GM19372 (cell line): ENCODE results near the gene GREB1.
"Not testable (repeated sequence)": the region's sequence is repeated elsewhere in the genome, so short reads cannot be mapped to it uniquely, and the experiment has no call there.

Source experiments
- ATAC-seq: cut with Tn5 transposase; IDR thresholded peaks from one replicate; pipeline ENCODE4 v1.9.1; 2021; ENCODE audit warnings: mild to moderate bottlenecking, low read depth, moderate library complexity; ENCODE audit not compliant: unreplicated experiment

GREB1 gene

DNA sequence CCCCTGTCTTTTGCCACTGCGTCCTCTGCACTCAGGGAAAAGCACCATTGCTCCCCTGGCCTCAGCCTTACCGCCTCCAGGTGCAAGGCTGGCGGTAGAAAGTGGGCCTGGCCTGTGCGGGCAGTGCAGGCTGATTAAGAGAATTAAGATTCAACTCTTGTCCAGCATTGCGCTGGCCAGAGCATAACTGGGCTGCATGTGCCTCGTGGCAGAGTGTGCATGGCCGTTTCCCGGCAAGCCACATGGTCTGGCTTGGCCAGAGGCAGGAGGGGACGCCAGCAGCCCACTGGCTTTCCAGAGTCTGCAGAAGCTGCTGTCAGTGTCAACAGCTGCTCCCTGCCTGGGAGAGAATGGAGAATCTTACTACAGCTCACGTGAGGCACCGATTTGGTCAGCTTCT lies 123.8 kb downstream of the GREB1 start:
- ATAC-seq = no peak

DNA sequence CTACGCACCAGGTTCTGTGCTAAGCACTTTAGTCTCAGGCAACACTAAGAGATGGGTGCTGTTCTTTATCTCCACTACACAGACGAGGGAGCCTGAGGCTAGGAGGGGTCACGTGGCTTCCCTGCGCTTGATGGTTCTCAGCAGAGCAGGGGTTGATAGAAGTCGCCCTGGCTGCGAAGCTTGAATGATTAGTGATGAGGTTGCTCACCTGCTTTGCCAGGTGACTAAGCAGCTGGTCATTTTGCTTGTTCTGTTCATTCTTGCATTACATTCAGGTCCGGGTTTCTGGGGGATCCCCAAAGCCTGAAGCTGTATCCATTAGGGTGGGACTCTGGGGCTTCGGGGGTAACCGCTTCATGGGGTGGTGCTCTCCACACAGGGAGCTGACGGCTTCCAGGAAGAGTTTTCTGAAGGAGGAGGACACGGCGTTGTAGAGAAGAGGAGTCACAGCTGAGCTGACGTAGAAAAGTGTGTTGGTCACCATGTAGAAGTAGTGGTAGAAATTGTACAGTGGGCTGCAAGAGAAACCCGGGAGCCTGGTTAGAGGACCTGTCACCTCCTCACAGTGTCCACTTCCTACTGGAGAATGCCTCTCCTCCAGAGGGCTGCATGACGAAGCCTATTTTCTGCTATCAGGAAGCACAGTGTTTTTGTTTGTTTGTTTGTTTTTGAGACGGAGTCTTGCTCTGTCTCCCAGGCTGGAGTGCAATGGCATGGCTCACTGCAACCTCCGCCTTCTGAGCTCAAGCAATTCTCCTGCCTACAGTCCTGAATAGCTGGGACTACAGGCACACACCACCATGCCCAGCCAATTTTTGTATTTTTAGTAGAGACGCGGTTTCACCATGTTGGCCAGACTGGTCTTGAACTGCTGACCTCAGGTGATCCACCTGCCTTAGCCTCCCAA lies 124.6 kb downstream of the GREB1 start:
- ATAC-seq = no peak

DNA sequence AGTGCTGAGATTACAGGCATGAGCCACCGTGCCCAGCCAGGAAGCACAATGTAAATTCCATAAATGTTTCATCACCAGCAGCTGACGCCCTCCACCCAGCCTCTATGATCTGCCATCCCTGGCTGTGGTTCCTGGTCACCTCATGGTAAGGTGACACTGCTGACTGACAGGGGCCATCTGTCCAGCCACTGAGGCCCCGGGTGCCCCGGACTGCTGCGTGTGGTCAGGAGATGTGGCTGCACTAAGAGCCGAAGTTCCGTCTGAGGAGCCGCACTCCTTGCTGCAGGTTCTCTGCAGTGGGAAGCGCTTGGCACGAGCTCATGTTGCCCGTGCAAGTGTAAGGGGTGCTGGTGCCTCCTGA lies 125.2 kb downstream of the GREB1 start:
- ATAC-seq = no peak

DNA sequence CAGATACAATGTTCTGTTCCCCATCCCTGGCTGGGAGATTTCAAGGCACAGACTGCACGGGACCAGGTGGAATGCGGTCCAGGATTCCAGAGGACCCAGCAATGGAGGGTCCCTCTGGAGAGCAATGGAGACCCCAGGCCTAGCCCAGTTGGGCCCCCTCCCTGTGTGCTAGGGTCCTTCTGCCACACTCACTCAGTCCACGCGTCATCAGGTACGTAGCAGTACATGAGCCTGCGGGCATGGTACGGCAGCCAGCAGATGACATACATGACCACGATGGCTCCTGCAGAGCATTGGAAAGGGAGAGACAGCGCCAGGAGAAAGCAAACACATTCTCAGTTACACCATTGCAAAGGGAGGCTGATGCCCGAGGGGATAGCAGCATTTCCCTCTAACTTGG lies 126.0 kb downstream of the GREB1 start:
- ATAC-seq = no peak

DNA sequence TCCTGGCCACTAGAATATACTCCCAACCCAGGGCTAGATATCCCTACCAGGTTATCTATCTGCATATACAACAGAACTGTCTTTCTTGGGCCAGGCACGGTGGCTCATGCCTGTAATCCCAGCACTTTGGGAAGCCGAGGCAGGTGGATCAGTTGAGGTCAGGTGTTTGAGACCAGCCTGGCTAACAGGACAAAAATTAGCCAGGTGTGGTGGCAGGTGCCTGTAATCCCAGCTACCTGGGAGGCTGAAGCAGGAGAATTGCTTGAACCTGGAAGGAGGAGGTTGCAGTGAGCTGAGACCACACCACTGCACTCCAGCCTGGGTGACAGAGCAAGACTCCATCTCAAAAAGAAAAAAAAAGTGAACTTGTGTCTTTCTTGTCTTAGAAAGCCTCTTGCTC lies 126.6 kb downstream of the GREB1 start:
- ATAC-seq = not testable (repeated sequence)

DNA sequence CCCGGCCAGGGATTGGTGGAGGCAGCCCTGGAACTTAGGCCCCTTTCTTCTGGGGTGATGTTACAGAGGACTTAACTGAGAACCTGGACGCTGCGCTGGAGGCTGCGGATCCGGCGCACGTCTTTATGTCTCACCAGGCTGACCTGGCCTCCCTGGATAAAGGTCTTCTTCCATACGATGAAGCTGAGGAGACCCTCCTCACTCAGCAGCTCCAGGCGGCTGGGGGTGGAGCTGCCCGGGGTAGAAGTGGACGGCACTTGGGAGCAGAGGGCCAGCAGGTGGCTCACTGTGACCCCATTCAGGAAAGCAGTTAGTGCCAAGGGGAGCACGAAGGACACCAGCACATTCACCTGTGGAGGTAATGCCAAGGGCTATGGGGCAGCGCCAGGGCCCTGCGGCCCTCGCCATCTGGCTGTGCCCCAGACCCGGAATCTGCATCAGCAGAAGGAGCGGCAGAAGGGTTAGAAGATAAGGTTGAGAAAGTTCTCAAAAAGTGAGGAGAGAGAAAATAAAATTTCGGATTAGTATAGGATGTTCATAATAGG lies 128.1 kb downstream of the GREB1 start:
- no peak for ATAC-seq

DNA sequence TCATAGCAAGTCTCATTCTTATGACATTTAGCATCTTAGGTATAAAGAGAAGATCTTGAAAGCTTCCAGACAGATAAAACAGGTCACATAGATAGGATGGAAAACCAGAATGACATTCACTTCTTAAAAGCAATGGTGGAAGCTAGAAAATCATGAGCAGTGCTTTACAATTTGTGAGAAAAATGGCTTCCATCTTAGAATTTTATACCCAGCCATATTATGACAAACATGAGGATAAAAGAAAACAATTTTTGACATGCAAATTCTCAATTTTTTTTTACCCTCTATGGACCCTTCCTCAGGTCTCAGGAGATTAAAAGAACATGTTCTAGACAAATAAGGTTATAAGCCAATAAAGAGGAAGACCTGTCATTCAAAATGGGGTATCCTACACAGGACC lies 129.0 kb downstream of the GREB1 start:
- ATAC-seq = no peak

DNA sequence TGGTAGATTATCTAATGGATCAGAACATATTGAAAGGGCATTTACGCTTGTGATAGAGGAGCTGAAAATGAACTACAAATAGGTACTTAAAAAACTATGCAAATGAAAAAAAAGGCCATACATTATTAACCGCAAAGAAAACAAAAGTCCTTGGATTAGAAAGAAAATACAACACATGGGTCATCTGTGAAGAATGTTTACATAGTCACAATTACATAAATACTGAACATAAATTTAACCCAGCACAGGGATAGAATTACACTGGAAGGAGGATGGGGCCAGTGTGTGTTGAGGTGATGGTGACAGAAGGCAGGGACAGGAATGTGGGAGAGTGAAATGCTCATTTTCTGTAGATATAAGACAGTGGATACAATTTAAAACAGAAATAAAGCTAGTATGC lies 129.6 kb downstream of the GREB1 start:
- ATAC-seq = no peak

DNA sequence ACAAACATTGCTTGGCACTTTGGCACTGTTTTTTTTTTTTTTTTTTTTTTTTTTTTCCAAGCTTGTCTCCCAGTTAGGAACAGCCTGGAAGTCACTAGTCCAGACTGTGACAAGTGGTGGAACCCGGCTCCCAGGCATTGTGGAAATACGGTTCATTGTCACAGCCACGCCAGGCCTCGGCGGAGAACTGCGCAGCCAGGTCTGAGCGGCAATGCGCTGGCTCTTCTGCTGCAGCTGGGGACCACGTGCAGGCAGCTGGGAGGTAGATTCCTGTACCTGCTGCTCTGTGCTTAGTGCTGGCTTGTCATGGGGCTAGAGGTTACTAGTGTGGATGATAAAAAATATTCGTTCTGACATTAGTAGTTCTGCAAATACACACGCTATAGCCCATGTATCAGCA lies 131.2 kb downstream of the GREB1 start:
- ATAC-seq = no peak

DNA sequence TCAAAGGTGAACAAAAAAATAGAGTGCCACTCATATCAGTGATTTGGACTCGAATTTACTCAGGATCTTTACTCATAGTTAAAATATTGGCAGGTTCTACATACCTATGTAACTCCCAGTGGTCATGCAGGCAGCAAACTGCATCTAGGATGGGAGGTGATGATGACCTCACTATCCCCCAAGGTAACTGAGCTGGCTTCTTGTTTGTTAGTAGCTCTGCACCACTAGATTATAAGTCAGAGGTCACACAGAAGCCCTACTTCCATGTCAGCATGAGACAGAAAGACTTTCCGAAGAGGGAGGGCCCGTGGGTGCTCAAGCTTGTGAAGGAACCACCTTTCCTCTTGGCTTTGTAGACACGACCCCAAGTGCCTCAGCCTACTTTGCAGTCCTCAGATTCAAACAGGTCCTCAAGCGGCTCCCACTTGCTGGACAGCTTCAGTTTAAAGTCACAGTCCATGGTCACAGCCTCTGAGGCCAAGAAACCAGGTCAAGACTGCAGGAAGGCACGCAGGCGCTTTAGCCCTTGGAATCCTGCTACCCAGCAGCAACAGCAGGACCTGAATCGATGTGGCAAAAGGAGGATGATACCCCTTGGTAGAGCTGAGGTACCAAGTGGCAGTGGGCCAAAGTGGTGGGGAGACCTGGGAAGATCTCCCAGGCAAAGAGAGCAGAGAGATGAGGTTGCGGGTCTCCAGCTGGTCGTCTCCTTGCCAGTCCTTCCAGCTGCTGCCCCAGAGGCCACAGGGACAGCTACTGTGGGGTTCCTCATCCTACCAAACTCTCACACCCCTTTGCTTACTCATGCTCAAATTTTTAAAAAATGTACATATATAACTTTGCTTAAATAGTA lies 131.9 kb downstream of the GREB1 start:
- ATAC-seq = no peak

DNA sequence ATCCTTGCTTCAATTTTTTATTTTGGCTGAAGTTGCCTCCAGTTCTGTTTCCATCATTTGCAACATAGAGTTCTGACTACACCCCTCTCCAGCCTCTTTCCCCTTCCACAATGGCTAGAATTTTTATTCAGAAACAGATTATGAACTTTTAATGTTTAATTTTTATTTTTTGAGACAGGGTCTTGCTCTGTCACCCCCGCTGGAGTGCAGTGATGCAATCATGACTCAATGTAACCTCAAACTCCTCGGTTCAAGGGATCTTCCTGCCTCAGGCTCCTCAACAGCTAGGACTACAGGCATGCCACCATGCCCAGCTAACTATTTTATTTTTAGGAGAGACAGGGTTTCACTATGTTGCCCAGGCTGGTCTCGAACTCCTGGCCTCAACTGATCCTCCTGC lies 133.3 kb downstream of the GREB1 start:
- ATAC-seq = no peak

DNA sequence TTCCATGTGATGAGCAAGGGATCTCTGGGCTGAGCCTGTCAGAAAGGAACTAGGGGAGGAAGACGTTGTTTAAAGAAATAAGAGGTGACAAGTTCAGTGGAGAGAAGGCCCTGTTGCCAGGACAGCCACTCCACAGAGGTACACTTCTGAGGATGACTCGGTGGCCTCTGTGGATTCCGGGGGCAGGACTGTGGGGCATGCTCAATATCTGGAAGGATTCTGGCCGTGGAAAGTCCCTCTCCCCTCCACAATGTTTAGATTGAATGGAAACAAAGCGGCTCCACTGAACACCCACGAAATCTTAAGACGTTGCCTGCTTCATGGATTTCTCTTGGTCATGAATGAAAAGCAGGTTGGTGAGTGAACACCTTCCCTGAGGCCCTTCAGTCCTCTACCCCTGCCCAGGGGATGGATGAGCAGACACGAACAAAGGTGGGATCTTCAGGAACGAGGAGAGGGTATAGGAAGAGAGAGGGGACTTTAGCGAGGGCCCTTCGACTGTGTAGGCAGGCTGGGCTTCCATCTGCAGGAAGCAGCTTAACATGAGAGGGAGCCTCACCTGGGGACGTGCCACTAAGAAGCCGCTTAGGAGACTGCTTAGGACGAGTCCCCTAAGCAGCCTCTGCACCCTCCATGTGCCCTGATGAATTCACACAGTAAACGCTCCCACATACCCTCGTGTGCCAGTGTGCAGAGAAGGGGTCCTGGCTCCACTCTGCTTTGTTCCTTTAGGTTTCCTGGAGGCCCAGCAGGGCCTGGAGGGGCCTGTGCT lies 134.2 kb downstream of the GREB1 start:
- no peak for ATAC-seq

DNA sequence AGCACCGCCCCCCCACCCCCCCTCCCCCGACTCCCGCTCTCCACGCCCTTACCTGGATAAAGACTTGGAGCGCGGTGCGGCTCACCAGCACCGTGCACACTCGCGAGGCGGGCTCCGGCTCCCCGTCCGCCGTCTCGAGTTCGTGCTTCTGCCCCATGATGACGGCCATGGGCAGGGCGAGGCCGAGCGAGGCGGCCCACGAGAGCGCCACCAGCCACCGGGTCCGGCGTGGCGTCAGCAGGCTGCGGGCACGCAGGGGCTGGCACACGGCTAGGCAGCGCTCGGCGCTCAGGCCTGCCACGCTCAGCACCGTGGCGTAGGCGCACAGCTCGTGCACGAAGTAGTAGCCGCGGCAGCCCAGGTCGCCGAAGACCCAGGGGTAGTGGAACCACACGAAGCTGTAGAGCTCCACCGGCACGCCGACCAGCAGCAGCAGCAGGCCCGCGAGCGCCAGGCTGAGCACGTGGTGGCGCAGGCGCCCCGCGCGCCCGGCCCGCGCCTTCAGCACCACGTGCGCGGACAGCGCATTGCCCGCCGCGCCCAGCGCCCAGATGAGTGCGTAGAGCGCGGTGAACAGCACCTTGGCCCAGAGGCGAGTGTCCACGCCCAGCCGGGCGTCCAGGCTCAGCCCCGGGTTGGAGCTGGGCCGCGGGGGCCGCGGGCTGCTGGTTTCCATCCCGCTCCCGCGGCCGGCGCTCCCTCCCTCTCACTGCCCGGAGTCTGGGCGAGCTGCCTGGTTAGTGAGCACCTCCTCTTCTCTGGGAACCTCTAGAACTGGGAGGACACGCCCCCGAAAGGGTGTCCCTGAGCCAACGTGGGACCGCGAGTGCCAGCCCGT lies 135.8 kb downstream of the GREB1 start, which contains the start of gene NTSR2:
Gene NTSR2, minus strand, starts transcription at position 742 of the 838 bp plus-strand sequence. Its CDS starts 66 bp downstream, at position 676.
- ATAC-seq = no peak

DNA sequence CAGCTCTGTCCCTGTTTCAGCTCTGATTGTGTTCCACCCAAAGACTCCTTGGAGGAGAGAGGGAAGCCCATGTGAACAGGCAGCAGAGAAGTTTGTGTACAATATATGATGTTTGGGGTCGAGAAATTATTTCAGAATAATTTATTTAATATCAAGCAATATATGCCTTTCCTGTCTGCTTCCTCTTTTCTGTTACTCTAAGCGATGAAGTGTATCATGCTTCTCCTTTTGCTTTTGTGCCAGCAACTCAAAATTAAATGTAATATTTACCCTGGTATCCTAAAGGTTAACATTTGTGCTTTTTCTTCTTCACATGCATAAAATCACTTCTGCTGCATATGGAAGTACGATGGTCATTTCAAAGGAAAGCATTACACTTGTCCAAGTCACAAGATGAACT lies 138.6 kb downstream of the GREB1 start:
- no peak for ATAC-seq

DNA sequence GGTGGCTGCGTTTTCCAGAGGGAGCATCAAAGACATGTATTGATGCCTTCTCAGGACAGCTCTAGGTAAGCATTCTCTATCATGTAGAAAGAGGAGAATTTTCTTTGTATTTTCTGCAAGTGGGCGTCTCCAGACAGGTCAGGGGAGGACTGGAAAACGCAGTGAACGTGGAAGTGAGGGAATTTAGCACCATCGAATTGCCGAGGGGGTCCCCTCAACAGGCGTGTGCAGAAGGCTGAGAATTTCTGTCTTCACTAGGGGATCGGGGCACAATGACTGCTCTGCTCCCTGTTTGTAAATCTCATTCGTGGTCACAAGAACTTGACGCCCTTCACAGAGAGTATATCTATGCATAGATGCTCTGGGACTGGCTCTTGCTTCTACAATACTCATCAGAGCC lies 141.1 kb downstream of the GREB1 start:
- ATAC-seq = no peak

DNA sequence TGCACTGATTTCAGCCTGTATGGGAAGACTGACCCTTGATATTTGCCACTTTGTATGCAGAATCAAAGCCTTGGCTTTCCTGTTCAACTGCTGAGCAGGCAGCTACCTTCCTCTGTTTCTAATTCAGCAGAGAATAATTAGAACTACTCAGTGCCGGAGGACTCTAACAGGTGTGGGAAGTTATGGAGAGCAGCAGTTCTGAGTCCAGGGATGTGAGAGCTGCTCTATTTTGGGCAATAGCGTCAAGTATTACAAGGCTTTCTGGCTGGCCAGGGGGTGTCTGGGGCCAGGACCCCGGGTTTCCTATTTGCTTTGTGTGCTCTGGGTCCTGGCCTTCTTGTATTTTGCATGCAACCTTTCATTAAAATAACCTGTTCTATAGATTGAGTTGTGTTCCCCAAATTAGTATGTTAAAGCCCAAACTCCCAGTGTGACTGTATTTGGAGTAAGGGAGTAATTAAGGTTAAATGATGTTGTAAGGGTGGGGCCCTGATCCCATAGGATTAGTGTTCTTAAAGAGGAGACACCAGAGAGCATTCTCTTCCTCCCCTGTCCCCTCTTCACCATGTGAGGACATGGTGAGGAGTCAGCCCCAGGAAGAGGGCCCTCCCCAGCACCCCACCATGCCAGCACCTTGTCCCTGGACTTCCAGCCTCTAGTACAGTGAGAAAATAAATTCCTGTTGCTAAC lies 141.7 kb downstream of the GREB1 start:
- ATAC-seq = no peak

DNA sequence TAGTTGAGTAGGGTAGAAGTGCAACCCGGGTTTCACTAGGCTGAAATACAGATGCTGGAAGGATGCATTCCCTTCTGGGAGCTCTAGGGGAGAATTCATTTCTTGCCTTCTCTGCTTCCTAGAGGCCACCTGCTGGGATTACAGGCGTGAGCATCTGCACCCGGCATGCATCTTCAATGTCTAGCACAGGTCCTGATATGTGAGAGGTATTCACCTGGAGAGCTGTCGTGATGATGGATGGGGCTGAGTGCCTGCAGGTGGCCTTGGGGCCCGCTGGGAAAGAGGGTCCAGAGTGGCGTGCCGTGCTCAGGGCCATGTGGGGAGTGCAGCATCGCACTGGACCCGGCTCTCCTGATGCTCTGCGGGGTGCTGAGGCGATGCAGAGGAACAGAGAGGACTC lies 142.8 kb downstream of the GREB1 start:
- no peak for ATAC-seq

DNA sequence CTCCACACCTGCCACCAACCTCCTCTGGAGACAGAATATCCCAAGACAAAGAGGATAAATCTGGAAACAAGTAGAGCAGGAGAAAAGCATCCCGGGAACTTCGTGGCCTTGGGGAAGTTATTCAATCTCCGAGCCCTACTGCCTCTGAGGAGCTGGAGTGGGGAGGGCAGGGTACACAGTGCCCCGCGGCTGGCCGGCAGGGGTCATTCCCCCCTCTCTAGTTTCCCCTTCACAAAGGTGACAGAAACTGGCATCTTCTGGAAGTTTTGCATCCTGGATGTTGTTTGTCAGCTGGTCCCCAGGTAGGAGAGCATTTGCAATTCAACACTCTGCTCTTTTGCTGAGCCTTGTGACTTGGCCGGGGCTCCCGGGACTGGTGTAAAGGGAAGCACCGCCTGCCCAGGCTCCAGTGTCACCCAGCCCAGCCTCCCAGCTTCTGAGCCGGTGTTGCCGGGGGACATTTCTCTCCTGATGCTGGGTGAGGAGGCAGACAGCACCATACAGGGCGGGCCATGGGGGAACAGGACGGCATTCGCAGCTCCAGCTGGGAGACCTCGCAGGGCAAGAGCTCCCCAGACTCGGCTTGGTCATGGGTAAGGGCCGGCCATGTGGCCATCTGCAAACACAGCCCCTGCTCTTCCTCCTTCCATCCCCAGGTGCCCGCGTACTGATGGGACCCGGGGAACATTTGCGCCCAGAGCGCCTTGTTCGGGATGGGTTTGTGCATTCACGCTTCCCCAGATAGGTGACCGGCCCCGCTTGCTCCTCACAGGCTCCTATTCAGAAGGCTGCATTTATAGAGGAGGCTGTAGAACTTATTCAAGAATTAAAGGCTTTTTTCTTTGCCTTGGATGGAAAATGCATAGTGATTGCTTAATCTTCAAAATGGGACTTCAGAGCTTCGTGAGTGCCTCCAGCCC lies 143.6 kb downstream of the GREB1 start:
- no peak for ATAC-seq
